Body of pancreas (tissue), 4 donors: ENCODE measurements around the gene ASPA.

ENCODE experiments used
- POLR2A ChIP-seq, 3 donors: fragments of 450-650 bp; IDR thresholded peaks; one replicate each; pipeline ENCODE4 v1.6.1; 2016; ENCODE audit warnings: antibody characterized with exemption in 3 of 3, mild to moderate bottlenecking in 2 of 3
- TF ChIP-seq, protein P1 (sequence below), 7 experiments: fragments of 450-650 bp in 4 of 7; fragments of 200-600 bp in 3 of 7; sonication (generic) in 3 of 7; IDR thresholded peaks; one replicate each; pipeline ENCODE4 v1.5.1; 2016 to 2019; ENCODE audit warnings: antibody characterized with exemption in 7 of 7

DNA sequence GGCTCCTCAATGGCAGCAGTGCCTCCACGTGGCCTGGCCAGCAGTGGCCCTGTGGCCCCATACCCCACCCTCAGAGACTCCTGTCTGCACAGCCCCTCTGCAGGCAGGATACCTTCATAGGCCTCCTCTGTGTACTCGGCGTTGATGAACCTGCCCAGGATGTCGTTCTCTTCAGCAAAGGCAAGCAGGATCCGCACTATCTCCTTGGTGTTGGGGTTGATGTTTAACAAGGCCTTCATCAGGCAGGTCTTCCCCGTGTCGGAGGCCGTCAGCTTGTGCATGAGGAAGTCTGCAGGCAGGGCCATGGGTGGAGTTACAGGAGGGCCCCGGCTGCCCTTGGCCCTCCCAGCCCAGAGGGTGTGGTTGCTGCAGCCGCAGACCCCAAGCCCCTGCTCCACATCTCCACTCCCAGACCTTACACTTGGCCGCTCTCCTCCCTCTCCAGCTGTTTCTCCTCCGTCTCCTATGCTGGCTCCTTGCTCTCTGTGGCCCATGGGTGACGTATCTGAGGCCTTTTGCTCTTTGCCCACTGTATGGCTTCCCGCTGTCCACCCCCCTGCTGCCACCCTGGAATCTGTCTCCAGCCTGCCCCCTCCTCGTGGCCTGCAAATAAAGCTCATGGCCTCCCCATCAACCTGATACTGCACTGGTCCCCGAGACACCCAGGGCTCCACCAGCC, 66.8 kb downstream of the ASPA start:
- TF ChIP-seq, protein P1, sequence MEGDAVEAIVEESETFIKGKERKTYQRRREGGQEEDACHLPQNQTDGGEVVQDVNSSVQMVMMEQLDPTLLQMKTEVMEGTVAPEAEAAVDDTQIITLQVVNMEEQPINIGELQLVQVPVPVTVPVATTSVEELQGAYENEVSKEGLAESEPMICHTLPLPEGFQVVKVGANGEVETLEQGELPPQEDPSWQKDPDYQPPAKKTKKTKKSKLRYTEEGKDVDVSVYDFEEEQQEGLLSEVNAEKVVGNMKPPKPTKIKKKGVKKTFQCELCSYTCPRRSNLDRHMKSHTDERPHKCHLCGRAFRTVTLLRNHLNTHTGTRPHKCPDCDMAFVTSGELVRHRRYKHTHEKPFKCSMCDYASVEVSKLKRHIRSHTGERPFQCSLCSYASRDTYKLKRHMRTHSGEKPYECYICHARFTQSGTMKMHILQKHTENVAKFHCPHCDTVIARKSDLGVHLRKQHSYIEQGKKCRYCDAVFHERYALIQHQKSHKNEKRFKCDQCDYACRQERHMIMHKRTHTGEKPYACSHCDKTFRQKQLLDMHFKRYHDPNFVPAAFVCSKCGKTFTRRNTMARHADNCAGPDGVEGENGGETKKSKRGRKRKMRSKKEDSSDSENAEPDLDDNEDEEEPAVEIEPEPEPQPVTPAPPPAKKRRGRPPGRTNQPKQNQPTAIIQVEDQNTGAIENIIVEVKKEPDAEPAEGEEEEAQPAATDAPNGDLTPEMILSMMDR (IDR thresholded peaks at IDR 0.05) = no peak
- no peak for TF ChIP-seq POLR2A (IDR thresholded peaks at IDR 0.05)
